Amniotic epithelial cell (primary cell): ENCODE results near the gene RNF151.
"Not testable (repeated sequence)": the region's sequence is repeated elsewhere in the genome, so short reads cannot be mapped to it uniquely, and the experiment has no call there.

Source experiments
- DNase-seq: peaks from one replicate; pipeline ENCODE4 v3.0.0-alpha.2; 2010; ENCODE audit warnings: low read depth

Gene RNF151

DNA sequence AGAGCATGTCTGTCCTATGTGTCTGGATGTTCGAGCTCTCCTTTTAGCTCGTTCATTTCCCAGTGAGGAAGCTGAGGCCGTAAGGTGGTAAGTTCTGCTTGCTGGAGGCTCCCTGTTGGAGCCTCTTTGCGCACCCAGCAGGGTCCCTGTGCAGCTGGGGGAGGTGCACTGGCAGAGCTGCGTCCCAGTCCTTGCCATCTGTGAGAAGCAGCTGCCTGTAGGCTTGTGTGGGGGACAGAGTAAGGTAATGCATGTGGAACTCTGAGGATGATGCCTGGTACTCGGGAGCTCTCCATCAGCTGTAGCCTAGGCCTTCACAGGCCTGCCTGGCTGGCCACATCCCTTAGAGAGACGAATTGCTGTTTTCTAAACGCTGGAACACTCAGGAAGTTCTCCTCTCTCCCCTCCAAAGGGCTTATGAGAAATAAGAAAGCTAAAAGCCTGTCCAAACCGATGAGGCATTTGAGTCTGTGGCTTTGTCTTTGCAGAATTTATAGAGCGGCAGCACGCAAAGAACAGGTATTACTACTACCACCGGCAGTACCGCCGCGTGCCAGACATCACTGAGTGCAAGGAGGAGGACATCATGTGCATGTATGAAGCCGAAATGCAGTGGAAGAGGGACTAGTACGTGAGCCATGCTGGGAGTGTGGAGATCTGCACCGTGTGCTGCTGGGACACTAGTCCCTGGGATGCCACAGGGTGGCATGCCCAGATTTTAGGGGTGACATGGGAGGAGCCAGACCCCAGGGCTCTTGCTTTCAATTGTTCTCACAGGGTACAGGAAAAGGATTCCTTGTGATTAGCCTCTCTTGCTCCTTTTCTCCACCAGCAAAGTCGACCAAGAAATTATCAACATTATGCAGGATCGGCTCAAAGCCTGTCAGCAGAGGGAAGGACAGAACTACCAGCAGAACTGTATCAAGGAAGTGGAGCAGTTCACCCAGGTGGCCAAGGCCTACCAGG lies 5.7 kb upstream of the RNF151 start:
- peak; percentile 43 for DNase-seq

- DNase-seq = no peak
These were observed 5.0 kb upstream of the RNF151 start for GRCh38 chr16:1961651-1962067.

DNA sequence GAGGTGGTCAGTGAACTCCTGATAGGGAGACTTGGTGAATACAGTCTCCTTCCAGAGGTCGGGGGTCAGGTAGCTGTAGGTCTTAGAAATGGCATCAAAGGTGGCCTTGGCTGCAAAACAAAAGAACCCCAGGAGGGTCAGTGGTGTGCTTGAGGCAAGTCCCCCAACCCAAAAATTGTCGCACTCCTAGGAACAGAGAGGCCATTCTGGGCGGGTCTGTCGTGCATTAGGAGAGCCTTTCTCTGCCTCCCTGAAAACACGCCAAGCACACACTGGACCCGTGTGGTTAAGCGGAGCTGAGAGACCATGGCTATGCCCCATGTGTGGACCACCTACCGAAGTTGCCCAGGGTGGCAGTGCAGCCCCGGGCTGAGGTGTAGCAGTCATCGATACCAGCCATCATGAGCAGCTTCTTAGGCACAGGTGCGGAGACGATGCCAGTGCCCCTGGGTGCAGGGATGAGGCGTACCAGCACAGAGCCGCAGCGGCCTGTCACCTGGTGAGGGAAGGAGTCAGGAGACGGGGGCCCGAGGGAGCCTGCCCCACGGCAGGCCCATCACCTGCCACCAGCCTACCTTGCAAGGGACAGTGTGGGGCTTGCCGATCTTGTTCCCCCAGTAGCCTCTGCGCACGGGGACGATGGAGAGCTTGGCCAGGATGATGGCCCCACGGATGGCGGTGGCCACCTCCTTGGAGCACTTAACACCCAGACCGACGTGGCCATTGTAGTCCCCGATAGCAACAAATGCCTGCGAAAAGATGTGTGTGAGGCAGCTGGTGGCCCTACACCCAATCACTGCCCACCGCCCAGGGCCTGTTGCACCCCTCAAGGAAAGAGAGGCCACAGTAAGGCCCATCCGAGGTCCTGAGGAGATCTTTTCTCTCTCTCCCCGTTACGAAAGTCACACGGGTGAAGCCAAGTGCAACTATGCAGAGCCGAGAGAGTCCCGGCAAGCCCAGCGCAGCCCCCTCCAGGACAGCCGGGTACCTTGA lies 4.2 kb upstream of the RNF151 start:
- DNase-seq = not testable (repeated sequence)

- DNase-seq = peak; percentile 35
These were observed 2.7 kb upstream of the RNF151 start for GRCh38 chr16:1963806-1964505.

DNA sequence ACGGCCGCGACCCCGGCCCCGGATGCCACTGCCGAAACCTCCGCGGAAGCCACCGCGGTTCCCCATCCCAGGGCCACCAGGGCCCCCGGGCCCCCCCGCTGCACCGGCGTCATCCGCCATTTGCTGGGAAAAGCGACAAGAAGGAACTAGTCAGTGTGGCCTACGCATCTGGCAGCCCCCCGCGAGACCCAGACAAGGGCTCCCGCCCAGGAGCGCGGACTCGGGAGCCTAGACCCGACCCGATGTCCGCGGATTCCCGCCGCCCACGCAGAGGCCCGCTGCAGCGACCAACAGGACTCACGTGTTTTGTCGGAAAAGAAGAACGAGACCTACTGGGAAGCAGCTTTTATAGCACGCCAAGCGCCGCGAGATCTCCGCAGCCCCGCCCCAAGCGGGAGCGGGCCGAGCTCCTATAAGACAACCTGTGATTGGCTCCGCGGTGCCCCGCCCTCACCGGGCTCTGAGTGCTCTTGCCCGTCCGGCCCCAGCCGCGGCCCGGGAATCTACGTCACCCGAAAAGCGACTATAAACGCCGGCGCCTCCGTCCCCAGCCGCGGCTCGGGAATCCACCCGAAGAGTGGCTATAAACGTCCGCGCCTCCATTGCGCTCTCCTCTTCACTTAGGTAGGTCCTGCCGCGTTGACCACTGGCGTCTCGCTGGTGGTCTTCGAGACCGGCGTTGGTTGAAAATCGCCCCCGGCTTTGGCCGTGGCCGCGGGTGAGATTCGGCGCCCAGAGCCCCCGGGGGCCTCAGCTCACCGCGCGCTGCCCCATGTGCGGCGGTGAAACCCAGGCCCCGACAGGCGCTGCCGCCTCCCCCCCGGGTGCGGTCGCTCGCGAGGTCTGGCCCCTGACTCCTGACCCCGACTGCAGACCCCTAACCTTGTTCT lies 1.9 kb upstream of the RNF151 start, which contains the start of gene RPS2:
RPS2 (minus strand) TSS at position 321 of the 890 bp plus-strand sequence; CDS start at position 120, 201 bp downstream.
- DNase-seq = peak; percentile 98

DNA sequence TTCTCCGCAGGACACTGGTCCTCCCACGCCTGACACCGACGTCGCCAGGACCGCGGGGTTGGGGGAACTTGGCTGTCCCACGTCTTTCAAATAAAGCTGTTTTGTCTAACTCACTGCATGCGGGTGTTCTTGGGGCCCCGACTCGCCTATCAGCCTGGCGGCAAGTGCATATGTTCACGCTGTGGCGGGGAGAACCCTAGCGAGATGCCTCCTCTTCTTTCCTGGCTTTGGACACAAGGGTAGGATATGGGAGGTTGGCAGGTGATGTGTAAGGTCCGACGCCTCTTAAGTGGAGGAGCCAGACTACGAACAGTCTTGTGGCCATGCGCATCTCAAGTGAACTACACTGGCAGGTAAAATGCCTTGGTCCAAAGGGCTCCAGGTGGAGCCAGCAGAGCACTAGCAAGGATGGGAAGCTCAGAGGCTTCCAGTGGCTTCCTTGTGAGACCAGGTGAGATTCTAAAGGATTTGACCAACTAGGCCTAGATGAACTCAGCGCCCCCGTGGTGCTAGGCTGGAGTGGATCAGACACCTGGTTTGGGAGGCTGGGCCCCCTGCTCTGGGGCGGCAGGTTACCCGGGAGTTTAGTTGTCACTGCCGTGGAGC lies 1.2 kb upstream of the RNF151 start:
- DNase-seq = no peak

GRCh38 chr16:1968146-1968953 lies 1.7 kb downstream of the RNF151 start:
- no peak for DNase-seq

DNA sequence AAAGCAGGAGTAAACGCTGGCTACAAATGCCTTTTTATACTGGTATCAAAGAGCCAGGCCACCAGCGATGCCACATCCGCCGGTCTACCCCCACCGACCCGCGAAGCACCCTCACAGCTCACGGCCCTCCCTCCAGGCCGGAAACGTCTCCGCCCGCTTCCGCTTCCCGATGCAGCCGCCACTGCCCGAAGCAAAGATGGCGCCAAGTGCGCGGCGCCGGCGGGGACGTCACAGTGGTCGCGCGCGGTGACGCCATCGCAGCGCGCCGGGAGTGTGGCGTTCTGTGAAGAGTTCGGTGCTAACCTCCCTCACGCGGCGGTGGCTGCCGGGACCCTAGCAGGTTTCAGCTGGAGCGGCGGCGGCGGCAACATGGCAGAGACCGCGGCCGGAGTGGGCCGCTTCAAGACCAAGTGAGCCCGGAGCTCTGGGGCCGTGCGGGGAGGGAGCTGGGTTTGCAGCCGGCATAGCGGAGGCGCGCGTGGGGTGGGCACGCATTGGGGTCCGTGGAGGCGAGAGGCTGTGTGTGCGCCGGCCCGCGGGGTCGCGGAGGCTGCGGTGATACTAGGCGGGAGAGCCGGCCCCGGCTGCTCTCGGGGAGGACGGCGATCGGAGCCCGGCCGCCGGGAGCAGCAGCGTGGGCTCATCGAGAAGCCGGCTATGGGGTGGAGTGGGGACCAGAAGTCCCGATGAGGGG lies 5.3 kb downstream of the RNF151 start, which contains the start of gene TBL3:
TBL3 (plus strand) TSS at position 258 of the 694 bp plus-strand sequence; CDS start at position 370, 112 bp downstream.
- DNase-seq = peak; percentile 89

DNA sequence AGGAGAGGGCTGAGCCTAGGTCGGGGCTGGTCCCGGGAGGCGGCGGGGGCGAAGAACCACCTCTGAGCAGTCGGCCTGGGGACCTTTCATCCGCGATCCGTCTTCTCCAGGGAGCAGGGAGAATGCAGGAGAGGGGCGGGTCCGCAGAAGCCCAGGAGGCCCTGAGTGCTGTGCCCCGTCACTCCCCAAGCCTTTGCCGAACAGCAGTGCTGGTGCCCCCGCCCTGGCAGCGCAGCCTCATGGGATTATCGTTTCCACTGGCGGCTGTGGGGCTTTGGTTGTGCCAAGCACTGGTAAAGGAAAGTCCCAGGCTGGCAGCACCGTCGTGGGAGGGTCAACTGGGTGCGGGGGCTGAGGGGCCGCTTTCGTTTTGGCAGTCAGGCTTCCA lies 5.8 kb downstream of the RNF151 start:
- DNase-seq = peak; percentile 12

DNA sequence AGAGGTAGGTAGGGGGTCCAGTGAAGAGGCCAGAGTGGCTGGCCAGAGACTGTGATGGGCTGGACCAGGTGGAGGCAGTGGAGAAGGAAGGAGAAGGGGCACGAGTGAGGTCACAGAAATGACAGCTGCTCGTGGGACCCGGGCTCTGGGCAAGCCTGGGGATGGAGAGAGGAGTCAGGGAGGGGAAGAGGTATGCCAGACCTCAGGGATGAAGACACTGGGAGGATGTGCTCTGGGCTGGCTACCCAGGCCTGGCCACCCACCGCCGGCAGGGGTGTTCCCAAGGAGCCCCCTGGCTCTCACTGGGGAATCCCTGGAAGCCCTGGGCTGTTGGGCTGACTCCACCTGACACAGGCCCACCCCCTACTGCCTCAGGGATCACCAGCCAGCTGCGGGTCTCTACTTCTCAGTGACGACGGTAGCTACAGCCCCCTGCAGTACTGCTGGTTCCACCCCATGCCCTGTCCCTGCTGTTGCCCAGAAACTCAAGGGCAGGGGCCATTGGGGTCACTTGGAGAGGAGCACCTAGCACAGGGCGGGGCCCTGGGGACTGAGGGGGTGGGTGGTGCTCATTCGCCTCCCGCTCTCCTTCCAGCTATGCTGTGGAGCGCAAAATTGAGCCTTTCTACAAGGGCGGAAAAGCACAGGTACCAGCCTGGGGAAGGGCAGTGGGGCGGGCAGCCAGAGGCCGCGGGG lies 7.0 kb downstream of the RNF151 start:
- no peak for DNase-seq

DNA sequence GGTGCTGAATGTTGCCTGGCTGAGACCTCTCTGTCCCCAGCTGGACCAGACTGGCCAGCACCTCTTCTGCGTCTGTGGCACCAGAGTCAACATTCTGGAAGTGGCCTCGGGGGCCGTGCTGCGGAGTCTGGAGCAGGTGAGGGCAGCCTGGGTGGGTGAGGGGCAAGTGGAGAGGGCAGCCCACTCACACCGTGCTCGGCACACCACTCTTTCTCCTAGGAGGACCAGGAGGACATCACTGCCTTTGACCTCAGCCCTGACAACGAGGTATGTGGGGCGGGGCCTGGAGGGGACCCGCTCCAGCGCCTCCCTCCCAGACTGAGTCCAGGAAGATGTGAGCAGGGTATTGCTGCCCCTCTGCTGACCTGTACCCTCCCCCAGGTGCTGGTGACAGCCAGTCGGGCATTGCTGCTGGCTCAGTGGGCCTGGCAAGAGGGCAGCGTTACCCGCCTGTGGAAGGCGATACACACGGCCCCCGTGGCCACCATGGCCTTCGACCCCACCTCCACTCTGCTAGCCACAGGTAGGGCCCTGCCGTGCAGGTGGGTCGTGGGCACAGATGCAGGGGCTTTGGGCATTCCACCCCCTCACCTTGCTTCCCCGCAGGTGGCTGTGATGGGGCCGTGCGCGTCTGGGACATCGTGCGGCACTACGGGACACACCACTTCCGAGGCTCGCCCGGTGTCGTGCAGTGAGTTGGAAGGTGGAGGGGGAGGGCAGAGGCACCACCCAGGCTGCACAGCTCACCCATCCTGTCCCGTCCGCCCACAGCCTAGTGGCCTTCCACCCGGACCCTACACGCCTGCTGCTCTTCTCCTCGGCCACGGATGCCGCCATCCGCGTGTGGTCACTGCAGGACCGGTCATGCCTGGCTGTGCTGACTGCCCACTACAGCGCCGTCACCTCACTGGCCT lies 7.8 kb downstream of the RNF151 start:
- DNase-seq = no peak

GRCh38 chr16:1975432-1976215 lies 9.0 kb downstream of the RNF151 start:
- DNase-seq = no peak

DNA sequence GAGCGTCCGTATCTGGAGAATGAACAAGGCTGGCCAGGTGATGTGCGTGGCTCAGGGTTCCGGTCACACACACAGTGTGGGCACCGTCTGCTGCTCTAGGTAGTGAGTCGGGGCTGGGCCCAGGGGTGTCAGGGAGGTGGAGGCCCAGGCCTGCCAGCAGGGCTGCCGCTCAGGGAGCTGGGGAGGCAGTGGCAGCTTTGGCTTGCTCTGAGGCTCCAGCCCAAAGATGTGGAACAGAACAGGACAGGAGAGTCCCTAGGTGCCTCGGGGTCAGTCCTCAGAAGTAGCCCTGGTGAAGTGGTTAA lies 9.5 kb downstream of the RNF151 start:
- DNase-seq = no peak

DNA sequence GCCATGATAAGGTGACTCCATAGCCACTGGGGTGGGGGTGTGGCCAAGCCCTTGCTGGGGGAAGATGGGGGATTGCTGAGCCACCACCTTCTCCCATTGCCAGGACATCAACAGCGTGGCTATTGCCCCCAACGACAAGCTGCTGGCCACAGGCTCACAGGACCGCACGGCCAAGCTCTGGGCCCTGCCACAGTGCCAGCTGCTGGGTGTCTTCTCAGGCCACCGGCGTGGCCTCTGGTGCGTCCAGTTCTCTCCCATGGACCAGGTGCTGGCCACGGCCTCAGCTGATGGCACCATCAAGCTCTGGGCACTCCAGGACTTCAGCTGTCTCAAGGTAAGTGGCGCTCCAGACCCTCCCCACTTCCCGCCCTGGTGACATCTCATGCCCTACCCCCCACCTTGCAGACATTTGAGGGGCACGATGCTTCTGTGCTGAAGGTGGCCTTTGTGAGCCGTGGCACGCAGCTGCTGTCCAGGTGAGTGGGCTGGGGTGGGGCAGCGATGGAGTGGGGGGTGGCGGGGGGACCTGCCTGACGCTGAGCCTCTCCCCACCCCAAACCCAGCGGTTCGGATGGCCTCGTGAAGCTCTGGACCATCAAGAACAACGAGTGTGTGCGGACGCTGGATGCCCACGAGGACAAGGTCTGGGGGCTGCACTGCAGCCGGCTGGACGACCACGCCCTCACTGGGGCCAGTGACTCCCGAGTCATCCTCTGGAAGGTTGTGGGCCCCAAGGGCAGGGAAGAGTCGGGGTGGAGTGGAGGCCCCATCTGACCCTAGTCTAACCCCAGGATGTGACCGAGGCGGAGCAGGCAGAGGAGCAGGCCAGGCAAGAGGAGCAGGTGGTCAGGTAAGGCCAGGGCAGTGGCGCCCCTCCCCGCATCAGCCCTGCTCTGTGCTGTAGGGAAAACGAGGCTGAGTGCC lies 10.6 kb downstream of the RNF151 start:
- no peak for DNase-seq

DNA sequence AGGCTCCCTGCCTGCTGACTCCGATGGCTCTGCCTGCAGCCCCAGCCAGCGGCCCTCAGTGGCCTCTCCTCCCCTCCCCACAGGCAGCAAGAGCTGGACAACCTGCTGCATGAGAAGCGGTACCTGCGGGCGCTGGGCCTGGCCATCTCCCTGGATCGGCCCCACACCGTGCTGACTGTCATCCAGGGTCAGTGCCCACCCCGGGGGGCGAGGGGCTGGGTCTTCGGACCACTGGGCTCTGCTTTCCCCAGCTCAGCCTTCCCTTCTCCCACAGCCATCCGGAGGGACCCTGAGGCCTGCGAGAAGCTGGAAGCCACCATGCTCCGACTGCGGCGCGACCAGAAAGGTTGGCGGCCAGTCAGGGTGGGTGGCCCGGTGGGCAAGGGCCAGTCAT lies 11.2 kb downstream of the RNF151 start:
- DNase-seq = no peak
